ENCODE data around the gene EFEMP2.

Gene EFEMP2

GRCh38 chr11:65872586-65873317 lies at the start of gene EFEMP2:
Gene EFEMP2 (minus strand): TSS chr11:65872800. CDS start chr11:65872354, 446 bp downstream.
- no peak for FAIRE-seq

GRCh38 chr11:65921876-65922275 lies 49.3 kb upstream of the EFEMP2 start:
- FAIRE-seq = no peak

- no peak for FAIRE-seq
Observed at GRCh38 chr11:65921033-65921555, 48.5 kb upstream of the EFEMP2 start.

- FAIRE-seq = no peak
Observed at GRCh38 chr11:65920372-65920802, 47.8 kb upstream of the EFEMP2 start.

- FAIRE-seq = no peak
Observed at GRCh38 chr11:65919573-65920371, 47.2 kb upstream of the EFEMP2 start.

GRCh38 chr11:65919141-65919572 lies 46.6 kb upstream of the EFEMP2 start, which contains the start of gene DRAP1:
Gene DRAP1 (plus strand): TSS chr11:65919426. CDS start chr11:65919502, 76 bp downstream.
- FAIRE-seq = no peak

- FAIRE-seq = no peak
Observed at GRCh38 chr11:65918211-65919140, 45.9 kb upstream of the EFEMP2 start, which contains the start of gene C11orf68. Gene C11orf68 (minus strand): TSS chr11:65919062. CDS start chr11:65919031, 31 bp downstream.

GRCh38 chr11:65917434-65918210 lies 45.0 kb upstream of the EFEMP2 start:
- FAIRE-seq = no peak

- no peak for FAIRE-seq
Observed at GRCh38 chr11:65917077-65917433, 44.5 kb upstream of the EFEMP2 start.

- no peak for FAIRE-seq
Observed at GRCh38 chr11:65916391-65916790, 43.8 kb upstream of the EFEMP2 start.

GRCh38 chr11:65915821-65916251 lies 43.2 kb upstream of the EFEMP2 start:
- FAIRE-seq = no peak

- no peak for FAIRE-seq
Observed at GRCh38 chr11:65915101-65915820, 42.7 kb upstream of the EFEMP2 start.

GRCh38 chr11:65912845-65913244 lies 40.2 kb upstream of the EFEMP2 start:
- FAIRE-seq = no peak

- FAIRE-seq = no peak
Observed at GRCh38 chr11:65911682-65912568, 39.3 kb upstream of the EFEMP2 start.

GRCh38 chr11:65907878-65908277 lies 35.3 kb upstream of the EFEMP2 start:
- no peak for FAIRE-seq

GRCh38 chr11:65906602-65907001 lies 34.0 kb upstream of the EFEMP2 start:
- FAIRE-seq = no peak

- FAIRE-seq = no peak
Observed at GRCh38 chr11:65903715-65904114, 31.1 kb upstream of the EFEMP2 start.

- FAIRE-seq = no peak
Observed at GRCh38 chr11:65903068-65903481, 30.5 kb upstream of the EFEMP2 start.

GRCh38 chr11:65900899-65901180 lies 28.2 kb upstream of the EFEMP2 start:
- FAIRE-seq = no peak

All from endometrium (tissue), 2 donors.